ENCODE data around the gene KLK8.

Gene KLK8

DNA sequence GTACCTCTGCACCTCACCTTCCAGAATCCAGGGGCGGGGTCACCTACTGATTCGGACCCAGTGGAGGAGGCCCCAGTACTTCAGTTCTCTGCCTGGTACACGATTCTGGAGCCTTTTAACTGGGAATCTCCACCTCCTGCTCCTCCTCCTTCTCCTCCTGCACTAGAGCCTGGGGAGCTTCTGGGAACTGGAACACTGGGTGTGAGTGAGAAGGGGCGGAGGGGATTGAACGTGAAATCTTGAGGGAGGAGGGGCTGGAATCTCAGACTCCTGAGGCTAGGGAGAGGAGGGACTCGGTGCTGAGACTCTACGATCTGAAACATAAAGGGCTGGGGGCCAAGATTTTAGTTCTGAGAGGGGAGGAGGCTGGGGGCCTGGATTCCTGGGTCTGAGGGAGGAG is at the start of gene KLK8:
KLK8 (minus strand) TSS at position 90 of the 400 bp plus-strand sequence. CDS start 437 bp downstream, outside the sequence.
- Histone ChIP-seq H3K9me3 (ENCODE audit: control insufficient read depth in 1 of 2, low read length in 2 of 2) (no peaks in the 10 kb centered on the region), H3K27ac (ENCODE audit: low read depth, low read length) (no peak within 1 kb of the TSS), H3K36me3 (ENCODE audit: control insufficient read depth in 1 of 2, insufficient read depth in 2 of 2, low read length in 2 of 2) (no peaks in the 10 kb centered on the region), H3K4me3 (ENCODE audit: low read depth in 1 of 2, low read length in 2 of 2) (no peak within 1 kb of the TSS), H3K27me3 (ENCODE audit: control insufficient read depth in 1 of 2, insufficient read depth in 2 of 2, low read length in 2 of 2) (peaks cover 0 to 5% of the 10 kb centered on the region in 2 donors), H3K9ac (ENCODE audit: low read depth in 1 of 2, low read length in 2 of 2) (no peak within 1 kb of the TSS), H3K4me1 (ENCODE audit: control insufficient read depth in 1 of 2, insufficient read depth in 2 of 2, low read length in 2 of 2) (no peaks in the 10 kb centered on the region)

DNA sequence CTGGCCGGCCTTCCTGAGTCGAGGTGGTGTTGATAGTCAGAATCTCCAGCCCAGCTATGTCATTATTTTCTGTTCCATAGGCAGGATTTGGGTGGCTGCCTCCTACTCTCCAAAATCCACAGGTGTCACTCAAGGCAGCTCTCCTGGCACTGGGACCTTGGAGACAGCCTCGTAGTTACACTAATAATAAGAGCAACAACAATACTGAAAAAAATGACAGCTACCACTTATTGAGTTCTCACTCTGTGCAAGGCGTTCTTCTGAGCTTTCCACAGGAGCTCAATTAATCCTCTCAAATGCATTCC is 45.6 kb upstream of the KLK8 start:
- Histone ChIP-seq H3K36me3 (ENCODE audit: control insufficient read depth in 1 of 2, insufficient read depth in 2 of 2, low read length in 2 of 2) (no peaks in the 10 kb centered on the region), H3K4me1 (ENCODE audit: control insufficient read depth in 1 of 2, insufficient read depth in 2 of 2, low read length in 2 of 2) (no peaks in the 10 kb centered on the region), H3K9me3 (ENCODE audit: control insufficient read depth in 1 of 2, low read length in 2 of 2) (no peaks in the 10 kb centered on the region), H3K4me3 (ENCODE audit: low read depth in 1 of 2, low read length in 2 of 2) (no peak overlapping the region), H3K27ac (ENCODE audit: low read depth, low read length) (no peak overlapping the region), H3K27me3 (ENCODE audit: control insufficient read depth in 1 of 2, insufficient read depth in 2 of 2, low read length in 2 of 2) (no peaks in the 10 kb centered on the region), H3K9ac (ENCODE audit: low read depth in 1 of 2, low read length in 2 of 2) (no peak overlapping the region)

DNA sequence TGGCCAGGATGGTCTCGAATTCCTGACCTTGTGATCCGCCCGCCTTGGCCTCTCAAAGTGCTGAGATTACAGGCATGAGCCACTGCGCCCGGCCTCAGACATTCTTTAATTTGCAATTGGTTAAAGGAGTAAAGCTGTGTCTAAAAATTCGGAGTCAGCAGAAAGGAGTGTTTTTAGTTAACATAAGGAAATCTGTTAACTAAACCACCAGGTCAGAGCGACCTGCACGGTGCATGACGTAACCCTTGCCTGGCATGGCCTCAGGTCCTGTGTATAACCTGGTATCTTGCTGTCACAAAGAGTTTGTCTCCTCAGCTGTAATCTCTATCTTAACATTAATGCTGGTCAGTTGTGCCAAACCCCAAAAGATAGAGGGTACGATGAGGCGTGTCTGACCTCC is 42.9 kb upstream of the KLK8 start:
- no peaks in the 10 kb centered on the region for H3K27me3 ChIP-seq (ENCODE audit: control insufficient read depth in 1 of 2, insufficient read depth in 2 of 2, low read length in 2 of 2)
- H3K4me3 ChIP-seq (ENCODE audit: low read depth in 1 of 2, low read length in 2 of 2): no peak overlapping the region

DNA sequence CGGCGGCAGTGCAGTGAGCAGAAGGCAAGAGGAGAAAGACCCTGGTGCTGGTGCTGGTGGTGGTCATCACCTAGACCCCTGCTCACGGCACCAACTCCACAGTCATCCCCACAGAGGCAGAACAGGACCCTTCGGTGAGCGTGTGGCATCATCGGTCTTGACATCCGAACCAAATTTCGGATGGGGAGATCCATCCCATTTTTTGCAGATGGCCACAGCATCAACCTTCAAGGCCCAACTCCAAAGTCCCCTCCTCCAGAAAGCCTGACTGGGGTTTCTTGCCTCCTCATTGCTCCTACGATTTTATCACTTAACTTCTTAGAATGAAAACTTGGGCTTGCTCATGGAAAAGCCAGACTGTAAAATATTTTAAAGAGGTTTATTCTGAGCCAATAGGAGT is 42.1 kb upstream of the KLK8 start:
- H3K9me3 ChIP-seq (ENCODE audit: control insufficient read depth in 1 of 2, low read length in 2 of 2): no peaks in the 10 kb centered on the region
- no peak overlapping the region for H3K27ac ChIP-seq (ENCODE audit: low read depth, low read length)
- no peaks in the 10 kb centered on the region for H3K27me3 ChIP-seq (ENCODE audit: control insufficient read depth in 1 of 2, insufficient read depth in 2 of 2, low read length in 2 of 2)
- no peak overlapping the region for H3K4me3 ChIP-seq (ENCODE audit: low read depth in 1 of 2, low read length in 2 of 2)
- H3K36me3 ChIP-seq (ENCODE audit: control insufficient read depth in 1 of 2, insufficient read depth in 2 of 2, low read length in 2 of 2): no peaks in the 10 kb centered on the region
- H3K9ac ChIP-seq (ENCODE audit: low read depth in 1 of 2, low read length in 2 of 2): no peak overlapping the region
- no peaks in the 10 kb centered on the region for H3K4me1 ChIP-seq (ENCODE audit: control insufficient read depth in 1 of 2, insufficient read depth in 2 of 2, low read length in 2 of 2)

More for the DNA sequence above, 42.9 kb upstream of the KLK8 start:
- Histone ChIP-seq H3K9ac (ENCODE audit: low read depth in 1 of 2, low read length in 2 of 2) (no peak overlapping the region), H3K4me1 (ENCODE audit: control insufficient read depth in 1 of 2, insufficient read depth in 2 of 2, low read length in 2 of 2) (no peaks in the 10 kb centered on the region), H3K36me3 (ENCODE audit: control insufficient read depth in 1 of 2, insufficient read depth in 2 of 2, low read length in 2 of 2) (no peaks in the 10 kb centered on the region), H3K9me3 (ENCODE audit: control insufficient read depth in 1 of 2, low read length in 2 of 2) (no peaks in the 10 kb centered on the region), H3K27ac (ENCODE audit: low read depth, low read length) (no peak overlapping the region)

DNA sequence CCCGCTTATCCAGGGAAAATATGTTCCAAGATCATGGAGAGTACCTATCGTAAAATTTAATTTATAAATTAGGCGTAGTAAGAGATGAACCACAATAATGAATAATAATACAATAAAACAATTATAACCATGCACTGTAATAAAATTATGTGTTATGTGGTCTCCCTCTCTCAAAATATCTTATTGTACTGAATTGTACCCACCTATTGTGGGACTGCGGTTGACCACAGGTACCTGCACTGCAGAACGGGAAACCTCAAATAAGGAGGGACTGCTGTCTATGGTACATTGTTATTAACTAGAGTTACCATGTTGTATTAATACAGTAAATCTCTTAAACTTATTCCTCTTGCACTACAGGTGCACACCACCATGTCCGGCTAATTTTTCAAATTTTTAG is 38.7 kb upstream of the KLK8 start:
- Histone ChIP-seq H3K4me3 (ENCODE audit: low read depth in 1 of 2, low read length in 2 of 2) (no peak overlapping the region), H3K36me3 (ENCODE audit: control insufficient read depth in 1 of 2, insufficient read depth in 2 of 2, low read length in 2 of 2) (no peaks in the 10 kb centered on the region), H3K9me3 (ENCODE audit: control insufficient read depth in 1 of 2, low read length in 2 of 2) (no peaks in the 10 kb centered on the region), H3K27ac (ENCODE audit: low read depth, low read length) (no peak overlapping the region), H3K4me1 (ENCODE audit: control insufficient read depth in 1 of 2, insufficient read depth in 2 of 2, low read length in 2 of 2) (no peaks in the 10 kb centered on the region), H3K27me3 (ENCODE audit: control insufficient read depth in 1 of 2, insufficient read depth in 2 of 2, low read length in 2 of 2) (no peaks in the 10 kb centered on the region), H3K9ac (ENCODE audit: low read depth in 1 of 2, low read length in 2 of 2) (no peak overlapping the region)

GRCh38 chr19:51036519-51036918 is 35.1 kb upstream of the KLK8 start:
- no peaks in the 10 kb centered on the region for H3K9me3 ChIP-seq (ENCODE audit: control insufficient read depth in 1 of 2, low read length in 2 of 2)

DNA sequence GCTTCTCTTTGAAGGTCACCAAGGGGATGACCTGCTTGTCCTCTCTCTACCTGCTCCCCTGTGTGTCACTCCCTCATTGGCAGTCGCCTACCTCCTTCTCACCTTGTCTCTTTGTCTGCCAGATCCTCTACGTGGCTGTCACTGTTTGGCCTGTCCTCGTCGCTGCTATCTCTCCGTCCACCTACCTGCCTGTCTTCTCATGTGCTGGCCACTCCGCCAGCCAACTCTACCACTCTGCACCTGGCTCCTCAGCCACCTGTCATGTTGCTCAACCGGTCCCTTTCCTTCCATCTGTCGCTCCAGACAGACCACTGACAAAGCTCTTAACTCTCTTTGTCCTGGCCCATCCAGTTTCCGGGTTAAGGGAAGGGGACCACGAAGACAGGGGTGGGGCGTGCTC is 33.3 kb upstream of the KLK8 start, which contains the start of gene KLK12:
KLK12 (minus strand) TSS at position 299 of the 400 bp plus-strand sequence. CDS start 381 bp downstream, outside the sequence.
- Histone ChIP-seq H3K27me3 (ENCODE audit: control insufficient read depth in 1 of 2, insufficient read depth in 2 of 2, low read length in 2 of 2) (no peaks in the 10 kb centered on the region), H3K27ac (ENCODE audit: low read depth, low read length) (no peak within 1 kb of the TSS), H3K4me1 (ENCODE audit: control insufficient read depth in 1 of 2, insufficient read depth in 2 of 2, low read length in 2 of 2) (no peaks in the 10 kb centered on the region), H3K9ac (ENCODE audit: low read depth in 1 of 2, low read length in 2 of 2) (no peak within 1 kb of the TSS), H3K36me3 (ENCODE audit: control insufficient read depth in 1 of 2, insufficient read depth in 2 of 2, low read length in 2 of 2) (no peaks in the 10 kb centered on the region), H3K4me3 (ENCODE audit: low read depth in 1 of 2, low read length in 2 of 2) (no peak within 1 kb of the TSS), H3K9me3 (ENCODE audit: control insufficient read depth in 1 of 2, low read length in 2 of 2) (no peaks in the 10 kb centered on the region)

More at GRCh38 chr19:51036519-51036918, 35.1 kb upstream of the KLK8 start:
- Histone ChIP-seq H3K4me1 (ENCODE audit: control insufficient read depth in 1 of 2, insufficient read depth in 2 of 2, low read length in 2 of 2) (no peaks in the 10 kb centered on the region), H3K4me3 (ENCODE audit: low read depth in 1 of 2, low read length in 2 of 2) (no peak overlapping the region), H3K36me3 (ENCODE audit: control insufficient read depth in 1 of 2, insufficient read depth in 2 of 2, low read length in 2 of 2) (no peaks in the 10 kb centered on the region), H3K27me3 (ENCODE audit: control insufficient read depth in 1 of 2, insufficient read depth in 2 of 2, low read length in 2 of 2) (no peaks in the 10 kb centered on the region), H3K9ac (ENCODE audit: low read depth in 1 of 2, low read length in 2 of 2) (no peak overlapping the region), H3K27ac (ENCODE audit: low read depth, low read length) (no peak overlapping the region)

DNA sequence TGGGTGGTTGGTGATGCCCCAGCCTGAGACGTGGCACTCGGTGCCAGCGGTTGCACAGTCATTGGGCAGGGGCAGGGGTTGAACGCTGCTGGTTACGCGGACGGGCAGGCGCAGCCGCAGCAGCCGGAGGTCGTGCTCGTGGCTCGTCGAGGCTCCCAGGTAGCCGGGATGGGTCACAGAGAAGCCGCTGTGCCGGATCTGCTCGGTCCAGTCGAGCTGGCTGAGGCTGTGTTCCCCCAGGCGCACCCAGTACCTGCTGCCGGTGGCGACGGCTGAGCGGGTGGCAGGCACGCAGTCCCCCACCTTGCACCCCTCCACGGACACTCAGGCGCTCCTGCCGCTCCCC is 30.4 kb upstream of the KLK8 start:
- Histone ChIP-seq H3K4me3 (ENCODE audit: low read depth in 1 of 2, low read length in 2 of 2) (no peak overlapping the region), H3K36me3 (ENCODE audit: control insufficient read depth in 1 of 2, insufficient read depth in 2 of 2, low read length in 2 of 2) (no peaks in the 10 kb centered on the region), H3K27me3 (ENCODE audit: control insufficient read depth in 1 of 2, insufficient read depth in 2 of 2, low read length in 2 of 2) (peaks cover 0 to 5% of the 10 kb centered on the region in 2 donors), H3K4me1 (ENCODE audit: control insufficient read depth in 1 of 2, insufficient read depth in 2 of 2, low read length in 2 of 2) (no peaks in the 10 kb centered on the region), H3K27ac (ENCODE audit: low read depth, low read length) (no peak overlapping the region), H3K9ac (ENCODE audit: low read depth in 1 of 2, low read length in 2 of 2) (no peak overlapping the region), H3K9me3 (ENCODE audit: control insufficient read depth in 1 of 2, low read length in 2 of 2) (no peaks in the 10 kb centered on the region)

DNA sequence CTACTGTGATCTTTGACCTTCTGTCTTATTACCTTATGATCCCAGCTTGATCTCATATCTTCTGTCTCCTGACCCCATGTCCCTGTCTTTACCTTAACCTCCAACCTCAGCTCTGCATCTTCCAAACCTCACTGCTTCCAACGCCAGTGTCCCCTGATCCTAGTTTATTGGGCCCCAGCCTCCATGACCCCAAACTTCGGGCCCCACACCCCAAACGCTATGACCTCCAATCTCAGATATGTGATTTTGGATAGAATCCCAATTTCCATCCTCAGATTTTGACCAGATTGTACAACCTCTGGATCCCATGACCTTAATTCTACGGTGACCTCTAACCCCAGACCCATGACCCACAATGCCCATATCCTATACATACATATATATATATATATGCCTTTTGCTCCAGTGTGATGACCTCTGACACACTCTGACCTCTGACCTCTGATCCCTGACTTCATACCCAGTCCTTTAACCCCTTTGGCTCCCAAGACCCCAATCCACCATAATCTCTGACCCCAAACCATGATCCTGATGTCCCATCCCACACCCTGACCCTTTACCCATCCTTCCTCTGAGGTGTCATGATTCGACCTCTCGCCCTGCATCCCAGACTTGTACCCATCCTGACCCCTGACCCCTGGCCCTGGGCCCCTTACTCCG is 29.9 kb upstream of the KLK8 start:
- H3K27me3 ChIP-seq (ENCODE audit: control insufficient read depth in 1 of 2, insufficient read depth in 2 of 2, low read length in 2 of 2): peaks cover 5 to 10% of the 10 kb centered on the region in 2 donors

GRCh38 chr19:51030631-51031030 is 29.2 kb upstream of the KLK8 start:
- H3K4me1 ChIP-seq (ENCODE audit: control insufficient read depth in 1 of 2, insufficient read depth in 2 of 2, low read length in 2 of 2): no peaks in the 10 kb centered on the region
- H3K36me3 ChIP-seq (ENCODE audit: control insufficient read depth in 1 of 2, insufficient read depth in 2 of 2, low read length in 2 of 2): no peaks in the 10 kb centered on the region
- peaks cover 11 to 14% of the 10 kb centered on the region in 2 donors for H3K27me3 ChIP-seq (ENCODE audit: control insufficient read depth in 1 of 2, insufficient read depth in 2 of 2, low read length in 2 of 2)
- no peak overlapping the region for H3K27ac ChIP-seq (ENCODE audit: low read depth, low read length)
- H3K9me3 ChIP-seq (ENCODE audit: control insufficient read depth in 1 of 2, low read length in 2 of 2): no peaks in the 10 kb centered on the region
- no peak overlapping the region for H3K4me3 ChIP-seq (ENCODE audit: low read depth in 1 of 2, low read length in 2 of 2)
- no peak overlapping the region for H3K9ac ChIP-seq (ENCODE audit: low read depth in 1 of 2, low read length in 2 of 2)

More for the DNA sequence above, 29.9 kb upstream of the KLK8 start:
- Histone ChIP-seq H3K4me1 (ENCODE audit: control insufficient read depth in 1 of 2, insufficient read depth in 2 of 2, low read length in 2 of 2) (no peaks in the 10 kb centered on the region), H3K36me3 (ENCODE audit: control insufficient read depth in 1 of 2, insufficient read depth in 2 of 2, low read length in 2 of 2) (no peaks in the 10 kb centered on the region), H3K4me3 (ENCODE audit: low read depth in 1 of 2, low read length in 2 of 2) (no peak overlapping the region), H3K9me3 (ENCODE audit: control insufficient read depth in 1 of 2, low read length in 2 of 2) (no peaks in the 10 kb centered on the region), H3K27ac (ENCODE audit: low read depth, low read length) (no peak overlapping the region), H3K9ac (ENCODE audit: low read depth in 1 of 2, low read length in 2 of 2) (no peak overlapping the region)

GRCh38 chr19:51029718-51030117 is 28.3 kb upstream of the KLK8 start:
- Histone ChIP-seq H3K36me3 (ENCODE audit: control insufficient read depth in 1 of 2, insufficient read depth in 2 of 2, low read length in 2 of 2) (no peaks in the 10 kb centered on the region), H3K27me3 (ENCODE audit: control insufficient read depth in 1 of 2, insufficient read depth in 2 of 2, low read length in 2 of 2) (peaks cover 11 to 14% of the 10 kb centered on the region in 2 donors), H3K27ac (ENCODE audit: low read depth, low read length) (no peak overlapping the region)

More at GRCh38 chr19:51029718-51030117, 28.3 kb upstream of the KLK8 start:
- no peak overlapping the region for H3K4me3 ChIP-seq (ENCODE audit: low read depth in 1 of 2, low read length in 2 of 2)
- no peaks in the 10 kb centered on the region for H3K4me1 ChIP-seq (ENCODE audit: control insufficient read depth in 1 of 2, insufficient read depth in 2 of 2, low read length in 2 of 2)
- no peak overlapping the region for H3K9ac ChIP-seq (ENCODE audit: low read depth in 1 of 2, low read length in 2 of 2)
- H3K9me3 ChIP-seq (ENCODE audit: control insufficient read depth in 1 of 2, low read length in 2 of 2): no peaks in the 10 kb centered on the region
